ENCODE data around the gene NUFIP2. TPM values are rescaled to one million over a fixed set of nuclear protein-coding genes. Genes with fewer than 3 reads are reported as not detected.

The NUFIP2 gene
- total RNA-seq, 1 experiment from 2014 or later, result 38.5 TPM

GRCh38 chr17:29322363-29322762, 28.4 kb upstream of the NUFIP2 start:
- Histone ChIP-seq H3K9me3 (ENCODE audit: low read length) (no peaks in the 10 kb centered on the region), H3K36me3 (ENCODE audit: insufficient read depth, low read length) (no peaks in the 10 kb centered on the region), H3K9ac (ENCODE audit: low read length) (no peak overlapping the region), H3K9me2 (replicated peaks; ENCODE audit: insufficient read depth, low read length) (no peaks in the 10 kb centered on the region), H3K4me1 (ENCODE audit: low read length) (no peaks in the 10 kb centered on the region), H4K20me1 (ENCODE audit: insufficient read depth, low read depth, low read length) (no peaks in the 10 kb centered on the region), H3K79me2 (ENCODE audit: low read length) (no peaks in the 10 kb centered on the region), H3K27ac (ENCODE audit: low read length) (no peak overlapping the region), H3K4me3 (ENCODE audit: low read length) (no peak overlapping the region), H3K4me2 (ENCODE audit: low read depth, low read length, poor library complexity, severe bottlenecking) (no peak overlapping the region), H2AFZ (ENCODE audit: low read length) (no peak overlapping the region), H3K27me3 (ENCODE audit: low read length) (no peaks in the 10 kb centered on the region)
- DNase-seq, result no peak

- Histone ChIP-seq H3K9me3 (ENCODE audit: low read length) (no peaks in the 10 kb centered on the region), H2AFZ (ENCODE audit: low read length) (no peak overlapping the region), H3K4me1 (ENCODE audit: low read length) (no peaks in the 10 kb centered on the region), H3K27me3 (ENCODE audit: low read length) (no peaks in the 10 kb centered on the region), H4K20me1 (ENCODE audit: insufficient read depth, low read depth, low read length) (no peaks in the 10 kb centered on the region), H3K4me3 (ENCODE audit: low read length) (no peak overlapping the region), H3K27ac (ENCODE audit: low read length) (no peak overlapping the region), H3K9me2 (replicated peaks; ENCODE audit: insufficient read depth, low read length) (no peaks in the 10 kb centered on the region), H3K79me2 (ENCODE audit: low read length) (no peaks in the 10 kb centered on the region), H3K36me3 (ENCODE audit: insufficient read depth, low read length) (no peaks in the 10 kb centered on the region), H3K4me2 (ENCODE audit: low read depth, low read length, poor library complexity, severe bottlenecking) (no peak overlapping the region), H3K9ac (ENCODE audit: low read length) (no peak overlapping the region)
- no peak for DNase-seq
Measured at GRCh38 chr17:29303386-29303785, 9.4 kb upstream of the NUFIP2 start.

DNA sequence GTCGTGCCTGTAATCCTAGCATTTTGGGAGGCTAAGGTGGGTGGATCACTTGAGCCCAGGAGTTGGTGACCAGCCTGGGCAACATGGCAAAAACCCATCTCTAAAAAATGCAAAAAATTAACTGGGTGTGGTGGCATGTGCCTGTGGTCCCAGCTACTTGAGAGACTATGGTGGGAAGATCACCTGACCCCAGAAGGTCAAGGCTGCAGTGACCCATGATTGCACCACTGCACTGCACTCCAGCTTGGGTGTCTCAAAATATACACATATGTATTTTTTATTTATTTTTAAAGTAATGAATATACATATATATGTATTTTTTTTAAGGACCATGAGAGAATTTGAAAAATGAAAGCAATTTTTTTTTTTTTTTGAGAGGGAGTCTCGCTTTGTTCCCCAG, 5.1 kb upstream of the NUFIP2 start:
- Histone ChIP-seq H3K79me2 (ENCODE audit: low read length) (no peaks in the 10 kb centered on the region), H4K20me1 (ENCODE audit: insufficient read depth, low read depth, low read length) (no peaks in the 10 kb centered on the region), H3K4me1 (ENCODE audit: low read length) (peaks cover 9% of the 10 kb centered on the region), H3K27me3 (ENCODE audit: low read length) (no peaks in the 10 kb centered on the region), H3K4me3 (ENCODE audit: low read length) (no peak overlapping the region), H3K4me2 (ENCODE audit: low read depth, low read length, poor library complexity, severe bottlenecking) (no peak overlapping the region), H3K9ac (ENCODE audit: low read length) (no peak overlapping the region), H3K36me3 (ENCODE audit: insufficient read depth, low read length) (no peaks in the 10 kb centered on the region), H3K27ac (ENCODE audit: low read length) (no peak overlapping the region), H2AFZ (ENCODE audit: low read length) (no peak overlapping the region), H3K9me2 (replicated peaks; ENCODE audit: insufficient read depth, low read length) (no peaks in the 10 kb centered on the region), H3K9me3 (ENCODE audit: low read length) (no peaks in the 10 kb centered on the region)
- DNase-seq, result no peak

DNA sequence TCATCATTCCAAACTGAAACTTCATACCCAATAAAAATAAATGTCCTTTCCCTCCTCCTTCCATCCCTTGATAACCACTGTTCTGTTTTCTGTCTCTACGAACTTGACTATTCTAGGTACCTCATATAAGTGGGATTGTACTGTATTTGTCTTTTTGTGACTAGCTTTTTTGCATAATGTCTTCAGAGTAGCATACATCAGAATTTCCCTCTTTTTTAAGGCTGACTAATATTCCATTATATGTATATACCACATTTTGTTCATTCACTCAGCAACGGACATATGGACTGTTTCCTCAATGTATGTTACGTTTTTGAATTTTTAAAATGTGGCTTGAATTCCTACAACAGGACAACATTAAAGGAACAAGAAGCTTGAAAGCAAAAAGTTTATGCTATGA, 1.5 kb upstream of the NUFIP2 start:
- no peak for DNase-seq
- Histone ChIP-seq H3K27me3 (ENCODE audit: low read length) (no peaks in the 10 kb centered on the region), H3K9me3 (ENCODE audit: low read length) (no peaks in the 10 kb centered on the region), H3K4me1 (ENCODE audit: low read length) (peaks cover 24% of the 10 kb centered on the region), H3K4me3 (ENCODE audit: low read length) (no peak overlapping the region), H4K20me1 (ENCODE audit: insufficient read depth, low read depth, low read length) (peaks cover 16% of the 10 kb centered on the region), H3K4me2 (ENCODE audit: low read depth, low read length, poor library complexity, severe bottlenecking) (no peak overlapping the region), H3K9ac (ENCODE audit: low read length) (no peak overlapping the region), H3K27ac (ENCODE audit: low read length) (no peak overlapping the region), H3K79me2 (ENCODE audit: low read length) (peaks cover 32% of the 10 kb centered on the region), H2AFZ (ENCODE audit: low read length) (no peak overlapping the region), H3K36me3 (ENCODE audit: insufficient read depth, low read length) (peaks cover 10% of the 10 kb centered on the region; the same call in 1 of the 2 replicates), H3K9me2 (replicated peaks; ENCODE audit: insufficient read depth, low read length) (no peaks in the 10 kb centered on the region)

- H3K4me2 ChIP-seq (ENCODE audit: low read depth, low read length, poor library complexity, severe bottlenecking), result peak overlapping the region; percentile 97
- no peaks in the 10 kb centered on the region for H3K9me3 ChIP-seq (ENCODE audit: low read length)
- peak overlapping the region; percentile 82 for H3K27ac ChIP-seq (ENCODE audit: low read length)
- peak overlapping the region; percentile 100 for H3K4me3 ChIP-seq (ENCODE audit: low read length)
- H3K27me3 ChIP-seq (ENCODE audit: low read length), result no peaks in the 10 kb centered on the region
- H3K9me2 ChIP-seq (replicated peaks; ENCODE audit: insufficient read depth, low read length), result no peaks in the 10 kb centered on the region
- peaks cover 19% of the 10 kb centered on the region for H3K36me3 ChIP-seq (ENCODE audit: insufficient read depth, low read length)
- H4K20me1 ChIP-seq (ENCODE audit: insufficient read depth, low read depth, low read length), result peaks cover 25% of the 10 kb centered on the region
- peaks cover 41% of the 10 kb centered on the region for H3K79me2 ChIP-seq (ENCODE audit: low read length)
- H3K4me1 ChIP-seq (ENCODE audit: low read length), result peaks cover 30% of the 10 kb centered on the region
- H2AFZ ChIP-seq (ENCODE audit: low read length), result peak overlapping the region; percentile 80
- H3K9ac ChIP-seq (ENCODE audit: low read length), result peak overlapping the region; percentile 73
- no peak for DNase-seq
Measured at GRCh38 chr17:29294580-29294900, 592 bp upstream of the NUFIP2 start.

GRCh38 chr17:29292992-29293889, 707 bp downstream of the NUFIP2 start:
- H3K36me3 ChIP-seq (ENCODE audit: insufficient read depth, low read length), result peaks cover 32% of the 10 kb centered on the region

GRCh38 chr17:29292071-29292991, 1.6 kb downstream of the NUFIP2 start:
- H3K9me2 ChIP-seq (replicated peaks; ENCODE audit: insufficient read depth, low read length), result no peaks in the 10 kb centered on the region
- H3K27me3 ChIP-seq (ENCODE audit: low read length), result no peaks in the 10 kb centered on the region
- DNase-seq, result peak; percentile 74
- H4K20me1 ChIP-seq (ENCODE audit: insufficient read depth, low read depth, low read length), result peaks cover 45% of the 10 kb centered on the region
- no peak overlapping the region for H2AFZ ChIP-seq (ENCODE audit: low read length)
- peaks cover 30% of the 10 kb centered on the region for H3K4me1 ChIP-seq (ENCODE audit: low read length)
- peaks cover 41% of the 10 kb centered on the region for H3K36me3 ChIP-seq (ENCODE audit: insufficient read depth, low read length)
- peaks cover 63% of the 10 kb centered on the region for H3K79me2 ChIP-seq (ENCODE audit: low read length)
- H3K9ac ChIP-seq (ENCODE audit: low read length), result peak overlapping the region; percentile 100
- H3K27ac ChIP-seq (ENCODE audit: low read length), result peak overlapping the region; percentile 93
- H3K4me3 ChIP-seq (ENCODE audit: low read length), result peak overlapping the region; percentile 100
- peak overlapping the region; percentile 97 for H3K4me2 ChIP-seq (ENCODE audit: low read depth, low read length, poor library complexity, severe bottlenecking)
- H3K9me3 ChIP-seq (ENCODE audit: low read length), result no peaks in the 10 kb centered on the region

More at GRCh38 chr17:29292992-29293889, 707 bp downstream of the NUFIP2 start:
- peaks cover 54% of the 10 kb centered on the region for H3K79me2 ChIP-seq (ENCODE audit: low read length)
- peak; percentile 87 for DNase-seq
- H3K4me2 ChIP-seq (ENCODE audit: low read depth, low read length, poor library complexity, severe bottlenecking), result peak overlapping the region; percentile 97
- H3K9me2 ChIP-seq (replicated peaks; ENCODE audit: insufficient read depth, low read length), result no peaks in the 10 kb centered on the region
- H3K4me1 ChIP-seq (ENCODE audit: low read length), result peaks cover 30% of the 10 kb centered on the region
- H3K27me3 ChIP-seq (ENCODE audit: low read length), result no peaks in the 10 kb centered on the region
- H3K9me3 ChIP-seq (ENCODE audit: low read length), result no peaks in the 10 kb centered on the region
- H3K9ac ChIP-seq (ENCODE audit: low read length), result peak overlapping the region; percentile 100
- no peak overlapping the region for H2AFZ ChIP-seq (ENCODE audit: low read length)
- peak overlapping the region; percentile 100 for H3K4me3 ChIP-seq (ENCODE audit: low read length)
- peak overlapping the region; percentile 93 for H3K27ac ChIP-seq (ENCODE audit: low read length)
- H4K20me1 ChIP-seq (ENCODE audit: insufficient read depth, low read depth, low read length), result peaks cover 37% of the 10 kb centered on the region

All from Karpas-422 (cell line).